OCI-LY7 (cell line): Measurements from ENCODE around the gene FREM3. TPM values are rescaled to one million over a fixed set of nuclear protein-coding genes. Genes with fewer than 3 reads are reported as not detected.

Experiments used
- BruUV-seq: library from RNA; stranded (reverse); fragments of 400-500 nt; replicated peaks from 2 replicates; lab custom pipeline; 2021; lab: Mats Ljungman, UMichigan
- CTCF ChIA-PET: fragments of 300-600 bp; sonication (Branson Sonifier 250); formaldehyde crosslinking; loops from one replicate; lab custom pipeline; 2022; ENCODE audit warnings: antibody characterized with exemption; ENCODE audit not compliant: unreplicated experiment; lab: Charles Lee
- POLR2A ChIA-PET: fragments of 300-600 bp; sonication (Branson Sonifier 250); formaldehyde crosslinking; loops from one replicate; lab custom pipeline; 2022; ENCODE audit warnings: antibody characterized with exemption; lab: Charles Lee
- DNase-seq: peaks from one replicate; pipeline ENCODE4 v3.0.0-alpha.2; 2015; ENCODE audit warnings: low spot score
- H2AFZ ChIP-seq: fragments of 200-600 bp; sonication (generic), shearing (Covaris generic); 2 replicates; pipeline ENCODE4 v1.6.1; 2014; ENCODE audit warnings: mild to moderate bottlenecking, antibody characterized with exemption, low read length, moderate library complexity
- H3K27ac ChIP-seq: fragments of 200-600 bp; sonication (generic); 2 replicates; pipeline ENCODE4 v1.5.1; 2014; ENCODE audit warnings: mixed run types, low read depth, mild to moderate bottlenecking, moderate library complexity, low read length, inconsistent platforms; ENCODE audit not compliant: poor library complexity, severe bottlenecking
- H3K36me3 ChIP-seq: fragments of 200-600 bp; sonication (generic); 2 replicates; pipeline ENCODE4 v1.6.1; 2014; ENCODE audit warnings: mild to moderate bottlenecking, antibody characterized with exemption, low read length, moderate library complexity, mixed read lengths; ENCODE audit not compliant: insufficient read depth
- H3K4me1 ChIP-seq: fragments of 200-600 bp; sonication (generic); 2 replicates; pipeline ENCODE4 v1.5.1; 2014; ENCODE audit warnings: mild to moderate bottlenecking, low read length; ENCODE audit not compliant: insufficient read depth, poor library complexity, severe bottlenecking
- H3K4me2 ChIP-seq: fragments of 200-600 bp; sonication (generic); 2 replicates; pipeline ENCODE4 v1.6.1; 2014; ENCODE audit warnings: mild to moderate bottlenecking, low read length
- H3K4me3 ChIP-seq: fragments of 200-600 bp; sonication (generic); 2 replicates; pipeline ENCODE4 v1.5.1; 2014; ENCODE audit warnings: mild to moderate bottlenecking, low read depth, low read length; ENCODE audit not compliant: poor library complexity, severe bottlenecking
- H3K79me2 ChIP-seq: fragments of 200-600 bp; sonication (generic); 2 replicates; pipeline ENCODE4 v1.6.1; 2016; ENCODE audit warnings: low read depth, mild to moderate bottlenecking, low read length, moderate library complexity, mixed read lengths; ENCODE audit not compliant: insufficient read depth
- H3K9me2 ChIP-seq: fragments of 200-600 bp; sonication (generic); 2 replicates; pipeline ENCODE4 v1.6.1; 2016; ENCODE audit warnings: mild to moderate bottlenecking, low read length, mixed read lengths; ENCODE audit not compliant: insufficient read depth
- H3K9me3 ChIP-seq: fragments of 200-600 bp; sonication (generic); 2 replicates; pipeline ENCODE4 v1.6.1; 2014; ENCODE audit warnings: mild to moderate bottlenecking, mixed run types, low read length, mixed read lengths
- H4K20me1 ChIP-seq: fragments of 200-600 bp; sonication (generic); 2 replicates; pipeline ENCODE4 v1.6.1; 2014; ENCODE audit warnings: mild to moderate bottlenecking, antibody characterized with exemption, low read length, moderate library complexity, mixed read lengths; ENCODE audit not compliant: insufficient read depth
- EZH2phosphoT487 ChIP-seq: fragments of 200-600 bp; sonication (generic); IDR thresholded peaks from 2 replicates; pipeline ENCODE4 v1.6.1; 2018; ENCODE audit warnings: low read depth, borderline replicate concordance, mild to moderate bottlenecking, mixed run types, antibody characterized with exemption, low read length, moderate library complexity, mixed read lengths
- intact Hi-C: fragments of 100-400 bp; cut with micrococcal nuclease; formaldehyde crosslinking; loops from one replicate; pipeline ENCODE4 v1.10.0; 2022; ENCODE audit not compliant: unreplicated experiment
- total RNA-seq, 2 experiments: library from RNA; depleted of rRNA in 1 of 2; stranded (reverse); fragments of >200 nt in 1 of 2; shearing (Covaris generic) in 1 of 2; gene quantifications; 2 replicates each; pipeline ENCODE4 v1.2.3, GENCODE V29; 2014 to 2022
- TF ChIP-seq, protein P1 (sequence below): fragments of 200-600 bp; sonication (generic); conservative IDR thresholded peaks from 2 replicates; pipeline ENCODE4 v1.5.1; 2014; ENCODE audit warnings: mild to moderate bottlenecking, antibody characterized with exemption, low read length, moderate library complexity, mixed read lengths

Gene FREM3
- total RNA-seq, 2 experiments from 2014 or later = not detected

DNA sequence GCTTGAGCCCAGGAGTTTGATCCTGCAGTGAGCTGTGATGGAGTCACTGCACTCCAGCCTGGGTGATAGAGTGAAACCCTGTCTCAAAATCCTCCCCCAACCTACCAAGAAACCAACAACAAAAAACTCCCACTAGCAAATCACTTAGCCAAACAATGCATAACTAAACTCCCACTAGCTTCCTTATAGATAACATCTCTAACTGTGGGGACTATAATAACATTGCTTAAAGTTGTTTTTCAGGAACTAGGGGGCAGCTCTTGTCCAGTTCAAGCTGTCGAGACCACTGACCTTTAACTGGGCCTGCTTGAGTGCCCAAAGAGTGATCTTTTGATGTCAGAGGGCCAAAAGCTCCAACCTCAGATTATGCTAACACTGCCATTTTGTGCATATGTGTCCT lies 81.7 kb downstream of the FREM3 start:
- ChIA-PET POLR2A (interaction anchor here (0.7 to 1.1 kb wide), 3 partner anchors 10 to 780 kb away, joined by 3 read pairs; no protein-coding TSS in a partner anchor), CTCF (no interaction called here)
- no peak overlapping the region for H3K4me3 ChIP-seq
- no peak overlapping the region for H2AFZ ChIP-seq
- no peak overlapping the region for H3K4me2 ChIP-seq
- H3K9me3 ChIP-seq = no peaks in the 10 kb centered on the region
- H3K36me3 ChIP-seq = no peaks in the 10 kb centered on the region
- no peaks in the 10 kb centered on the region for H3K4me1 ChIP-seq
- TF ChIP-seq EZH2phosphoT487 = no peak
- TF ChIP-seq, protein P1, sequence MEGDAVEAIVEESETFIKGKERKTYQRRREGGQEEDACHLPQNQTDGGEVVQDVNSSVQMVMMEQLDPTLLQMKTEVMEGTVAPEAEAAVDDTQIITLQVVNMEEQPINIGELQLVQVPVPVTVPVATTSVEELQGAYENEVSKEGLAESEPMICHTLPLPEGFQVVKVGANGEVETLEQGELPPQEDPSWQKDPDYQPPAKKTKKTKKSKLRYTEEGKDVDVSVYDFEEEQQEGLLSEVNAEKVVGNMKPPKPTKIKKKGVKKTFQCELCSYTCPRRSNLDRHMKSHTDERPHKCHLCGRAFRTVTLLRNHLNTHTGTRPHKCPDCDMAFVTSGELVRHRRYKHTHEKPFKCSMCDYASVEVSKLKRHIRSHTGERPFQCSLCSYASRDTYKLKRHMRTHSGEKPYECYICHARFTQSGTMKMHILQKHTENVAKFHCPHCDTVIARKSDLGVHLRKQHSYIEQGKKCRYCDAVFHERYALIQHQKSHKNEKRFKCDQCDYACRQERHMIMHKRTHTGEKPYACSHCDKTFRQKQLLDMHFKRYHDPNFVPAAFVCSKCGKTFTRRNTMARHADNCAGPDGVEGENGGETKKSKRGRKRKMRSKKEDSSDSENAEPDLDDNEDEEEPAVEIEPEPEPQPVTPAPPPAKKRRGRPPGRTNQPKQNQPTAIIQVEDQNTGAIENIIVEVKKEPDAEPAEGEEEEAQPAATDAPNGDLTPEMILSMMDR = no peak
- H3K27ac ChIP-seq = no peak overlapping the region
- DNase-seq = no peak
- BruUV-seq = no TSS peak
- H3K79me2 ChIP-seq = no peaks in the 10 kb centered on the region
- H4K20me1 ChIP-seq = no peaks in the 10 kb centered on the region
- intact Hi-C loops = no loop called here
- no peaks in the 10 kb centered on the region for H3K9me2 ChIP-seq

DNA sequence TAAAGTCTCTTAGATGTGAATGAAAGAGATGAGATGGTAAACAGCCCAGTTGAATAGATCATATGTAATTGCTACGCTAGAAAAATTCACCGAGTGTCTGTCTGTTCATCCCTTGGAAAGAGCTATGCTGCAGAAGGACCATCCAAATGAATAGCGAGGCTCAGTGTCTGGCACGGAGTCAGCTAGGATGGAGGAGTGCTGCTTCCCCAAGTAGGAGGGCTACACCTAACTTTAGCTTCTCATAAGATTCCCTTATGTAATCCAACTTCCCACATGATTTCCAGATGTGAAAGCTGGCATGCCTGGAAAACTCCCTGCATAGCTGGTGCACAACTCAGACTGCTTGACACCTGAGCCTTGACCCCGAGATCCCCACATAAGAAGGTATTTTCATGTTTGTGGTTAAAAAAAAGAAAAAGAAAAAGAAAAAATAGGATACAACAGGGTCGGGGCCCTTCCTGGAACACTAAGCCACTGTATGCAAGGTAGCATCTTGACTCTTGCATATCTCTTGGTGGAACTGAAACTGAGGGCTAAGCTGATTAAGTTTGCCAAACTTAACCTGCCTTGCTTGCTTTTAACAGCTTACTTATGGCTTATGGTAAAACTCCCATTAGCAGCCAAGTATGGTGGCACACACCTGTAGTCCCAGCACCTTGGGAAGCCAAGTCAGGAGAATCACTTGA lies 82.3 kb downstream of the FREM3 start:
- intact Hi-C loops = no loop called here
- Histone ChIP-seq H3K9me3 (no peaks in the 10 kb centered on the region), H3K36me3 (no peaks in the 10 kb centered on the region), H3K4me3 (no peak overlapping the region), H3K4me1 (no peaks in the 10 kb centered on the region), H3K9me2 (no peaks in the 10 kb centered on the region), H4K20me1 (no peaks in the 10 kb centered on the region), H3K4me2 (no peak overlapping the region), H2AFZ (no peak overlapping the region), H3K79me2 (no peaks in the 10 kb centered on the region), H3K27ac (no peak overlapping the region)
- no peak for DNase-seq
- no peak for TF ChIP-seq EZH2phosphoT487
- TF ChIP-seq, protein P1 = no peak
- ChIA-PET POLR2A (interaction anchor here (0.5 to 1.4 kb wide), 3 partner anchors 11 to 26 kb away, joined by 3 to 4 read pairs (median 4); no protein-coding TSS in a partner anchor), CTCF (no interaction called here)
- BruUV-seq = no TSS peak

DNA sequence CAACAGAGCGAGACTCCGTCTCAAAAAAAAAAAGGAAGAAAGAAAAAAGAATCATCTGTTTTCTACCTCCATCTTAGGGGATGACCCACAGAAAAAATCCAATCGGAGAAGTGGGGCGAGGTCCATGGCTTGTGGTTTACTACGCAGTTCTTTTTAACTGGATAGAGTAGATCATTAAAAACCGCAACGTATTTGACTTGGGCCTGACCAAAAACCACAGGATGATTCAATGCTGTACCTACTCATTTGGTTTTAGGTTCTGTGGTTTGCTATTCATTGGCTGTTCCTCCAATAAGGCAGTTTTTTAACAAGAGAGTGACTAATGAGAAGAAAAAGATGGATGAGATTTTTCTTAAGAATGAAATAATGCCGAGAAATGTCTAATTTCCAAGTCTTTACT lies 83.7 kb downstream of the FREM3 start:
- no TSS peak for BruUV-seq
- intact Hi-C loops = no loop called here
- H3K27ac ChIP-seq = no peak overlapping the region
- no peaks in the 10 kb centered on the region for H3K36me3 ChIP-seq
- no peaks in the 10 kb centered on the region for H3K9me2 ChIP-seq
- no peaks in the 10 kb centered on the region for H3K79me2 ChIP-seq
- H4K20me1 ChIP-seq = no peaks in the 10 kb centered on the region
- H2AFZ ChIP-seq = no peak overlapping the region
- TF ChIP-seq, protein P1 = no peak
- TF ChIP-seq EZH2phosphoT487 = no peak
- ChIA-PET CTCF (no interaction called here), POLR2A (no interaction called here)
- no peaks in the 10 kb centered on the region for H3K4me1 ChIP-seq
- H3K9me3 ChIP-seq = no peaks in the 10 kb centered on the region
- no peak overlapping the region for H3K4me2 ChIP-seq
- no peak for DNase-seq
- H3K4me3 ChIP-seq = no peak overlapping the region
